Loucy (cell line): ENCODE data around the gene KITLG.

Source experiments
- H2AFZ ChIP-seq: fragments of 200-600 bp; sonication (generic); 2 replicates; pipeline ENCODE4 v1.6.0; 2016; ENCODE audit warnings: antibody characterized with exemption, mild to moderate bottlenecking, low read length, moderate library complexity
- H3F3A ChIP-seq: fragments of 200-600 bp; 2 replicates; pipeline ENCODE4 v1.6.0; 2016; ENCODE audit warnings: antibody characterized with exemption, low read depth, mild to moderate bottlenecking
- H3K27me3 ChIP-seq: fragments of 200-600 bp; sonication (generic); 2 replicates; pipeline ENCODE4 v1.6.1; 2014; ENCODE audit warnings: low read length, mild to moderate bottlenecking; ENCODE audit not compliant: insufficient read depth, poor library complexity, severe bottlenecking
- H3K36me3 ChIP-seq: fragments of 200-600 bp; sonication (generic); 2 replicates; pipeline ENCODE4 v1.6.1; 2016; ENCODE audit warnings: low read length; ENCODE audit not compliant: insufficient read depth
- H3K4me1 ChIP-seq: fragments of 200-600 bp; sonication (generic); 2 replicates; pipeline ENCODE4 v1.5.1; 2014; ENCODE audit warnings: low read length, mild to moderate bottlenecking; ENCODE audit not compliant: insufficient read depth, poor library complexity, severe bottlenecking
- H3K4me2 ChIP-seq: fragments of 200-600 bp; sonication (generic); 2 replicates; pipeline ENCODE4 v1.6.0; 2014; ENCODE audit warnings: antibody characterized with exemption, low read length, low read depth, mild to moderate bottlenecking; ENCODE audit not compliant: poor library complexity, severe bottlenecking
- H3K4me3 ChIP-seq: fragments of 200-600 bp; sonication (generic); 2 replicates; pipeline ENCODE4 v1.5.1; 2014; ENCODE audit warnings: low read length, mild to moderate bottlenecking, mixed read lengths; ENCODE audit not compliant: poor library complexity, severe bottlenecking
- H3K79me2 ChIP-seq: fragments of 200-600 bp; sonication (generic); 2 replicates; pipeline ENCODE4 v1.6.1; 2014; ENCODE audit warnings: low read length; ENCODE audit not compliant: insufficient read depth
- H3K9ac ChIP-seq: fragments of 200-600 bp; sonication (generic); 2 replicates; pipeline ENCODE4 v1.6.0; 2014; ENCODE audit warnings: mild to moderate bottlenecking, low read depth, low read length, moderate library complexity; ENCODE audit not compliant: poor library complexity, severe bottlenecking
- H3K9me2 ChIP-seq: fragments of 200-600 bp; sonication (generic); replicated peaks from 2 replicates; pipeline ENCODE4 v1.6.1; 2016; ENCODE audit warnings: low read depth, low read length, mixed read lengths
- H3K9me3 ChIP-seq: fragments of 200-600 bp; sonication (generic); 2 replicates; pipeline ENCODE4 v1.6.1; 2014; ENCODE audit warnings: mild to moderate bottlenecking, antibody characterized with exemption, low read length, low read depth; ENCODE audit not compliant: insufficient read depth
- H4K20me1 ChIP-seq: fragments of 200-600 bp; sonication (generic); 2 replicates; pipeline ENCODE4 v1.6.0; 2014; ENCODE audit warnings: antibody characterized with exemption, low read length, mild to moderate bottlenecking; ENCODE audit not compliant: insufficient read depth, poor library complexity, severe bottlenecking
- EZH2phosphoT487 ChIP-seq: fragments of 200-600 bp; IDR thresholded peaks from 2 replicates; pipeline ENCODE4 v1.6.1; 2018; ENCODE audit warnings: antibody characterized with exemption, mild to moderate bottlenecking, moderate library complexity, borderline replicate concordance
- TF ChIP-seq, protein P1 (sequence below): fragments of 200-600 bp; sonication (generic); conservative IDR thresholded peaks from 2 replicates; pipeline ENCODE4 v1.5.1; 2014; ENCODE audit warnings: mild to moderate bottlenecking, antibody characterized with exemption, low read length

Gene KITLG

GRCh38 chr12:88539893-88540292 lies 40.4 kb downstream of the KITLG start:
- H2AFZ ChIP-seq: no peak overlapping the region
- H3K9ac ChIP-seq: no peak overlapping the region
- no peak overlapping the region for H3K4me3 ChIP-seq
- no peaks in the 10 kb centered on the region for H3K9me3 ChIP-seq
- H4K20me1 ChIP-seq: no peaks in the 10 kb centered on the region
- no peaks in the 10 kb centered on the region for H3K4me1 ChIP-seq
- TF ChIP-seq, protein P1, sequence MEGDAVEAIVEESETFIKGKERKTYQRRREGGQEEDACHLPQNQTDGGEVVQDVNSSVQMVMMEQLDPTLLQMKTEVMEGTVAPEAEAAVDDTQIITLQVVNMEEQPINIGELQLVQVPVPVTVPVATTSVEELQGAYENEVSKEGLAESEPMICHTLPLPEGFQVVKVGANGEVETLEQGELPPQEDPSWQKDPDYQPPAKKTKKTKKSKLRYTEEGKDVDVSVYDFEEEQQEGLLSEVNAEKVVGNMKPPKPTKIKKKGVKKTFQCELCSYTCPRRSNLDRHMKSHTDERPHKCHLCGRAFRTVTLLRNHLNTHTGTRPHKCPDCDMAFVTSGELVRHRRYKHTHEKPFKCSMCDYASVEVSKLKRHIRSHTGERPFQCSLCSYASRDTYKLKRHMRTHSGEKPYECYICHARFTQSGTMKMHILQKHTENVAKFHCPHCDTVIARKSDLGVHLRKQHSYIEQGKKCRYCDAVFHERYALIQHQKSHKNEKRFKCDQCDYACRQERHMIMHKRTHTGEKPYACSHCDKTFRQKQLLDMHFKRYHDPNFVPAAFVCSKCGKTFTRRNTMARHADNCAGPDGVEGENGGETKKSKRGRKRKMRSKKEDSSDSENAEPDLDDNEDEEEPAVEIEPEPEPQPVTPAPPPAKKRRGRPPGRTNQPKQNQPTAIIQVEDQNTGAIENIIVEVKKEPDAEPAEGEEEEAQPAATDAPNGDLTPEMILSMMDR: no peak
- TF ChIP-seq EZH2phosphoT487: no peak
- H3K9me2 ChIP-seq: no peaks in the 10 kb centered on the region
- no peaks in the 10 kb centered on the region for H3F3A ChIP-seq
- no peaks in the 10 kb centered on the region for H3K79me2 ChIP-seq
- no peaks in the 10 kb centered on the region for H3K27me3 ChIP-seq
- no peak overlapping the region for H3K4me2 ChIP-seq
- no peaks in the 10 kb centered on the region for H3K36me3 ChIP-seq

DNA sequence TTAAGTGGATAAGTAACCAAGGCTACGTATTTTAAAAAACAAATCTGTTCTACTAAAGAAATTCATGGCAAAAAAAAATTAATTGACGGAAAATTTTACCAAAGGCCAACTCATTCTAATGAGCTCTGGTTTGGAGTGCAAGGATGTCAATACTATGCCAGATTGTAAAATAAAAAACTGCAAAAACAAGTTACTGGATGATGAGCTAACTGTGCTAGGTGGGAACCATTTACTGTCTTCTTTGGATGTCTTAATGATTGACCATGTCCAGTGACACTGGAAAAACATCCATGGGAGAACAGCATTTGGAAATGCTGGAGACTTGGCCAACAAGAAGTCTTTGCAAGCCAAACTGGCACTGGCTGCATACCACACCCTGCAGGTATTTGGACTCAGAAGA lies 41.6 kb downstream of the KITLG start:
- no peaks in the 10 kb centered on the region for H4K20me1 ChIP-seq

DNA sequence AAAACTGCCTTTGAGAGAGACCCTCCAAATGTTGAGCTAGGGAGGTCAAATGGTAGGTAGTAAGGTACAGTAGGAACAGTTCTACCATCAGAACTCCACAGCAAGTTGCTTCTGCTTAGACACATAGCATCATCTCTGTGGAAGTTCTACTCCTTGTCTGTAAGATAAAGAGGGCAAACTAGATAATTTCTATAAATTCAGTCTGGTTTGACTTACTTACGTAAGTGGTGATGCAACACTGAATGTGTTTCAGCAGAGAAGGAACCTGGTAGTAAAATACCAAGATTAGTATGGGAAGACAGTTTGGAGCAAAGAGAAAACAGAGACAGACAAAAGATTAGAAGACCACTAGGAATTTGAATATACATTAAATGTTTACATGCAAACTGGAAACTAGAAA lies 42.0 kb downstream of the KITLG start:
- H3K9me3 ChIP-seq: no peaks in the 10 kb centered on the region
- H4K20me1 ChIP-seq: no peaks in the 10 kb centered on the region
- H3K9ac ChIP-seq: no peak overlapping the region
- H3F3A ChIP-seq: no peaks in the 10 kb centered on the region
- H3K27me3 ChIP-seq: no peaks in the 10 kb centered on the region
- no peak overlapping the region for H3K4me3 ChIP-seq
- no peaks in the 10 kb centered on the region for H3K79me2 ChIP-seq
- H3K4me2 ChIP-seq: no peak overlapping the region
- H2AFZ ChIP-seq: no peak overlapping the region
- H3K36me3 ChIP-seq: no peaks in the 10 kb centered on the region
- TF ChIP-seq, protein P1: no peak
- no peak for TF ChIP-seq EZH2phosphoT487
- H3K9me2 ChIP-seq: no peaks in the 10 kb centered on the region
- H3K4me1 ChIP-seq: no peaks in the 10 kb centered on the region

More for the DNA sequence above, 41.6 kb downstream of the KITLG start:
- H3K79me2 ChIP-seq: no peaks in the 10 kb centered on the region
- no peak overlapping the region for H3K9ac ChIP-seq
- no peaks in the 10 kb centered on the region for H3K4me1 ChIP-seq
- TF ChIP-seq, protein P1: no peak
- no peak for TF ChIP-seq EZH2phosphoT487
- no peak overlapping the region for H3K4me3 ChIP-seq
- no peaks in the 10 kb centered on the region for H3K9me3 ChIP-seq
- no peaks in the 10 kb centered on the region for H3F3A ChIP-seq
- H3K27me3 ChIP-seq: no peaks in the 10 kb centered on the region
- H3K36me3 ChIP-seq: no peaks in the 10 kb centered on the region
- no peak overlapping the region for H3K4me2 ChIP-seq
- H2AFZ ChIP-seq: no peak overlapping the region
- no peaks in the 10 kb centered on the region for H3K9me2 ChIP-seq
